ENCODE data around the gene UNC93A.

The UNC93A gene

DNA sequence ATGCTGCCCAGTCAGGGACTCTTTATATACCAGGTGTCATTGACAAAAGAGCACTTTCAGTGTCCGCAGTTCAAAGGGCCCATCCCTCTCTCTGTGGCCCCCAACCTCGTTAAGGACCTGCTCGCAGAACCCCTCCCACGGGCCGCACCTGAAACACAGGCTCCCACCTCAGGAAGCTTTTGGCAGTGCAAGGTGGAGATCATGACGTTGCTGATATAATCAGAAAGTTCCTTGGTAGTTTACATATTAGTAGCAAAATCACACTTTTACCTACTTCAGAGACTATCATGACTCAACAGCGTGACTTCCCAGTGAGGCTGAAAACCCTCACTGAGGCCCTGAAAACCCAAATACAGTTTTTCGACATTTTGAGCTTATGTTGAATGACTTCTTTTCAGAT is 37.9 kb downstream of the UNC93A start:
- DNase-seq (ENCODE audit: low spot score): no peak
- ATAC-seq (ENCODE audit: low read depth): no peak
- TF ChIP-seq CTCF (IDR thresholded peaks at IDR 0.05; ENCODE audit: poor library complexity, severe bottlenecking): no peak
- no peaks in the 10 kb centered on the region for H3K4me1 ChIP-seq (ENCODE audit: insufficient read depth, poor library complexity, severe bottlenecking)
- no peak overlapping the region for H3K4me3 ChIP-seq (ENCODE audit: severe bottlenecking)
- H3K27me3 ChIP-seq (ENCODE audit: insufficient read depth, poor library complexity, severe bottlenecking): peaks cover 10% of the 10 kb centered on the region
- H3K27ac ChIP-seq (ENCODE audit: poor library complexity, severe bottlenecking): no peak overlapping the region
- H3K36me3 ChIP-seq (ENCODE audit: low read depth): no peaks in the 10 kb centered on the region
- H3K9me3 ChIP-seq (ENCODE audit: severe bottlenecking): no peaks in the 10 kb centered on the region

DNA sequence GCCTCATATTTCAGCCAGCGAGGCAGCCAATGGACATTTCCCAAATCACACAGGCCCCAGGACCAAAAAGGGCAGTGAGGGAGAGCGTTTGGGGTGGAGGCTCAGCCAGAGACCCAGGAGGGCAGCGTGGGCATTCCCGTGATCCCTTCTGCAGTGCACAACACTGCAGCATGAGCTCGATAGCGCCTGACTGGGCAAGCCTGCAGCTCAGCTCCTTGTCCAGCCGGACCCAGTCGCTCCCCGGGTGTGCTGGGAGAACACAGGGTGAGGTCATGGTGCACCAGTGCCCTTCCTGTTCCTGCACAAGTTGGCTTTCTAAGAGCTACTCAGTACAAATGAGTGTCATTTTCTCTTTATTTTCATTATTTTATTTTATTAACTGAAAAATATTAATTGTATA is 39.6 kb downstream of the UNC93A start:
- DNase-seq (ENCODE audit: low spot score) (no peak), ATAC-seq (ENCODE audit: low read depth) (no peak)
- Histone ChIP-seq H3K36me3 (ENCODE audit: low read depth) (no peaks in the 10 kb centered on the region), H3K9me3 (ENCODE audit: severe bottlenecking) (no peaks in the 10 kb centered on the region), H3K4me3 (ENCODE audit: severe bottlenecking) (no peak overlapping the region), H3K27ac (ENCODE audit: poor library complexity, severe bottlenecking) (no peak overlapping the region), H3K27me3 (ENCODE audit: insufficient read depth, poor library complexity, severe bottlenecking) (peaks cover 10% of the 10 kb centered on the region), H3K4me1 (ENCODE audit: insufficient read depth, poor library complexity, severe bottlenecking) (no peaks in the 10 kb centered on the region)
- TF ChIP-seq CTCF (IDR thresholded peaks at IDR 0.05; ENCODE audit: poor library complexity, severe bottlenecking): no peak

- DNase-seq (ENCODE audit: low spot score) (no peak), ATAC-seq (ENCODE audit: low read depth) (no peak)
- Histone ChIP-seq H3K27ac (ENCODE audit: poor library complexity, severe bottlenecking) (no peak overlapping the region), H3K4me3 (ENCODE audit: severe bottlenecking) (no peak overlapping the region), H3K4me1 (ENCODE audit: insufficient read depth, poor library complexity, severe bottlenecking) (no peaks in the 10 kb centered on the region), H3K27me3 (ENCODE audit: insufficient read depth, poor library complexity, severe bottlenecking) (peaks cover 10% of the 10 kb centered on the region), H3K36me3 (ENCODE audit: low read depth) (no peaks in the 10 kb centered on the region), H3K9me3 (ENCODE audit: severe bottlenecking) (no peaks in the 10 kb centered on the region)
- TF ChIP-seq CTCF (IDR thresholded peaks at IDR 0.05; ENCODE audit: poor library complexity, severe bottlenecking): no peak
These were observed 40.5 kb downstream of the UNC93A start for GRCh38 chr6:167331565-167331964.

- Histone ChIP-seq H3K4me3 (ENCODE audit: severe bottlenecking) (no peak overlapping the region), H3K4me1 (ENCODE audit: insufficient read depth, poor library complexity, severe bottlenecking) (no peaks in the 10 kb centered on the region), H3K27ac (ENCODE audit: poor library complexity, severe bottlenecking) (no peak overlapping the region), H3K9me3 (ENCODE audit: severe bottlenecking) (no peaks in the 10 kb centered on the region), H3K27me3 (ENCODE audit: insufficient read depth, poor library complexity, severe bottlenecking) (peaks cover 12% of the 10 kb centered on the region), H3K36me3 (ENCODE audit: low read depth) (no peaks in the 10 kb centered on the region)
- TF ChIP-seq CTCF (IDR thresholded peaks at IDR 0.05; ENCODE audit: poor library complexity, severe bottlenecking): no peak
- ATAC-seq (ENCODE audit: low read depth) (no peak), DNase-seq (ENCODE audit: low spot score) (no peak)
These were observed 45.9 kb downstream of the UNC93A start for GRCh38 chr6:167336844-167337630.

Measured in RWPE2 (cell line).